NCI-H526 (cell line): ENCODE data around the gene TRABD.
A peak's percentile ranks its signal among the peaks of the same experiment; 100 is the strongest.

ENCODE experiments used
- DNase-seq, 2 experiments: peaks; one replicate each; lab custom pipeline; 2025; lab: John Stamatoyannopoulos, UW

TRABD gene

DNA sequence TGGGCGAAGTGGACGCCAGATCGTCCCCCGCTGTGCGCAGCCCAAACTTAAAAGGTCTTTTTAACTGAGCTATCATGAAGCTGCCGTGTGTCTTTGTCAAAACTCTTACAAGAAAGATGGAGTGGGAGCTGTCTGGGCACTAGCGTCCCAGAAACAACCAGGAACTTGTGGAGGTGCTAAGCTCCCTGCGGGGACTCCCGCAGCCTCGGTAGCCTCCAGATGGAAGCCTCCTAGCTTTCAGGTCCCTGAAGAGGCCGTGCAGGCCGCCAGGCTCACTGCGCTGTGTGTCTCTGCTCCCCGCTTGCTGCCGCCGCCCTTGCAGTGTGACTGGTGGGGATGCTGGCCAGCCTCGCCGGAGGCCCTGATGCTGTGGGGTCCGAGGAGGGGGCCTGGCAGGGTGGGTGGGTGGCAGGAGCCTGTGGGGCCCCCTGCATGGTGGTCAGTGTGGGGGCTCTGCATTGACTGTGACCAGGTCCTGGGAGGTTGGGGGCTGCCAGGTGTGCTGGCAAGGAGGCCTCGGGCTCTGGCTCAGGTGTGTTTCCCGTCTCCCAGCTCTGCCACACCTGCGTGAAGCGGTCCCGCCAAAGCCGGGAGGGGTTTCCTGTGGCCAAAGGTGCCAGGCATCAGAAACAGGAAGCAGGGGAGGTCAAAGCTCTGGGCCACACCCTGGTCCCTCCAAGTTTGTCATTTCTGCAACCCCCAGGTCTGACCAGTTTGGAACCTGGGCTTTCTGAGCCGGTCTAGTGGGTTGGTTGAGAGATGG lies 1.2 kb downstream of the TRABD start:
- peak in 1 of 2 experiments; percentile 35 for DNase-seq

DNA sequence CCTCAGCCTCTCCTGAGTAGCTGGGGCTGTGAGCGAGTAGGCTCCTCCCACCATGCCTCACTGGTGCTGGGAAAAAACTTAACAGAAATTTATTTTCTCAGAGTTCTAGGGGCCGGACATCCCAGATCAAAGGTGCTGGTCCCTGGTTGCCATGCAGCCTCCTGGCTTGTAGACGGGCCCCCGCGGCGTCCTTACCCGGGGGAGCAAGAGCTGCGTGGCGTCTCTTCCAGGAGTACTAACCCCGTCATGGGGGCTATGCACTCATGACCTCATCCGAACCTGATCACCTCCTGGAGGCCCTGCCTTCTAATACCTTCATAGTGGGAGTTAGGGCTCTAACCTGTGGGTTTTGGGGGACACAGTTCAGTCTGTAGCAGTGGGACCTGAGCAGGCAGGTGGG lies 2.6 kb downstream of the TRABD start:
- DNase-seq: no peak

DNA sequence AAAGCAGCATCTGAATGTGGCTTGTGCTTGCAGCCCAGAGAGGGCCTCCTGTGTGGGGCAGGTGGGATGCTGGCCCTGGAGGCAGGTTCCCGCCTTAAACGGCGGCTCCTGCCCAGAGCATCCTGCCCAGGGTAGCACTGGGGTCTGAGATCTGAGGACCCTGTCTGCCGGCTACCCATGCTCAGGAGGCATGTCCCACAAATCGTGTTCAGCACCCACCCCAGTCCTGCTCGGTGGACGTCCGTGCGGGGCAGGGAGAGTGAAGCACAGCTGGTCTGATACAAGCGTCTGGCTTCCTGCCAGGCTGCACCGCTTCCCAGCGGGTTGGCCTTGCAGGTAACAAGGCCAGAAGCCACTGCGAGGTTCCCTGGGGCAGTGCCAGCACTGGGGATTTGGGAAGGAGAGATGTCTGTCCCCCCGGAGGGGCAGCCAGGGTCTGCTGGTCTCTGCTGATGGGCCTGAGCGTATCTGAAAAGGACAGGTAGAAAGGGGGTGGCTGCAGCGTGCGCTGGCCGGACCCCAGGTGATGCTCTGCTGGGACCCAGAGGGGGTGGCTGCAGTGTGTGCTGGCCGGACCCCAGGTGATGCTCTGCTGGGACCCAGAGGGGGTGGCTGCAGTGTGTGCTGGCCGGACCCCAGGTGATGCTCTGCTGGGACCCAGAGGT lies 3.6 kb downstream of the TRABD start:
- DNase-seq: no peak

DNA sequence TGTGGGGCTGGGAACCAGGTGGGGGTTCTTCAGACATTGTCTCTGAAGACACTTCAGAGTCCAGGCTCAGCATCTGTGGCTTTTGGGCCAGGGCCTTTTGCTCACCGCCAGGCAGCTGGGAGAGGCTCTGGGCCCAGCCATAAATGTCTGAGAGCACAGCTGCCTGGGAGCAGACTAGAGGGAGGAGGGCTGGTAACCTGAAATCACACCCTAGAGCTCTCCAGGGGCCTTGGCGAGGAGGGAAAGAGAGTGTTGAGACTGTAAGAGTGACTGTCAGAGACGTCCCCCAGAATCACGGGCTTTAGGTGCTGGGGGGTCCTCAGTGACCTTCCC lies 4.1 kb downstream of the TRABD start:
- no peak for DNase-seq

DNA sequence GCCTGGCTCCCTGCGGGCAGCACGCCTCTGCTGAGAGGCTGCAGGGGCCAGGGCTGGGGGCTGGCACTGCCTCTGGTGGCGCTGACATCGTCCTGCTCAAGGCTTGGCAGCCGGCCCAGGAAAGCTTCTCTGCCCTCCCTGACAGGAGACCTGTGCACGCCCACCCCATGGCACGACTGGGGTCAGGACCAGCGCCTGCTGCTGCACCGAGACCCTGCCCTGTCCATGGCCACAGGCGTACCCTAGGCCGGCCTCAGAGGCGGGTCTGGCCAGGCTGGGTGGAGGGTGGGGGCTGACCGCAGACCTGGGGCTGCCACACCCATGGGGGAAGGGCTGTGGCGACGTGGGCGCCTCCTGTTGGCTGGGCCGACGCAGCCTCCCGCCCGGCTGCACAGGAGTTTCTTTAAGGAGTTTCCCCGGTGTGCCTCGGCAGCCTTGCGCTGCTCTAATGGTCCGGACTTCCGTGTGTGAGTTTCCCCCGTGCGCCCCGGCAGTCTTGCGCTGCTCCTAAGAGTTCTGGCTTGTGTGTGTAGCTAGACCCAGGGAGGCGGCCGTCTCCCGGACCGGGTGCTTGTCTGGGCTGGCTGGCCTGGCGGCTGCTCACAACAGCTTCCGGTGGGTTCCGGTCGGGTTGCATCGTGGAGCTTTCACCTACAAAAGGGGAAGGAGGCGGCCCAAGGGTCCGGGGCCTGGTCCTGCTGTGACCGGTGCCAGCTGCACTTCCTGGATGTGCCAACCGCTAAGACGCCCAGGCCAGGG lies 4.6 kb downstream of the TRABD start:
- peak; percentile 33 to 75 for DNase-seq

DNA sequence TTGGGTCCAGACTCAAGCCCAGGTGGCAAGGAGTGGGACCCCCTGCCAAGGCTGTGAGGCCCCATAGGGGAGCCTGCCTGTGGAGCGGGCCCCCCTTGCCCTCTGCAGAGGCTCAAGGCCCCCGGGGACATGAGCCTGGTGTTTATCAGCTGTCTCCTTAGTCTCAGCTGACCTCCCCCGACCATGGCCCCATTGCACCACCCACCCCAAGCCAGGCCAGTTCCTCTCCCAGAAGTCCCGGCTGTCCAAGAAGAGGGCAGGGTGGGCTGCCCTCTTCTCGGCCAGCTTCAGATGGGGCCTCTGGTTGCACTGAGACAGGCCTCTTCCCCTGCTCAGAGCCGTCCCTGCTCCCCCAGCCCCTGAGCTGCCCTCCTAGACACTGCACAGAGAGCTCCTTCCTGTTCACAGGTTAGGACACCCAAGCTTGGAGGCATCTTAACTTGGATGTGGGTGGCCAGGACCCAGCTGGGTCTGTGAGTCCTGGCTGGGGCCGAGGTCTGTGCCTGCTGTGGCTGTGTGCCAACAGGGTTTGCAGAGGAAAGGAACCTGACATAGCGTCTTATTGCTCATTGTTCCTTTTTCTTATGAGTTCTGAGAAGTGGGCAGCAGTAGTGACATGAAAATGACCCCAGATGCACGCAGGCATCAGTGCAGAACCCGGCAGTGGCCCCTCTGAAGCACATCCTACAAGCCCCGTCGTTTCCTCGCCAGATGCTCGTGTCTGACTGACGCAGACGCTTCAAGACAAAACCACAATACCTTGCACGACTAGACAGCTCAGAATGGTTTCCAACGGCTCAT lies 5.4 kb downstream of the TRABD start:
- DNase-seq: no peak

DNA sequence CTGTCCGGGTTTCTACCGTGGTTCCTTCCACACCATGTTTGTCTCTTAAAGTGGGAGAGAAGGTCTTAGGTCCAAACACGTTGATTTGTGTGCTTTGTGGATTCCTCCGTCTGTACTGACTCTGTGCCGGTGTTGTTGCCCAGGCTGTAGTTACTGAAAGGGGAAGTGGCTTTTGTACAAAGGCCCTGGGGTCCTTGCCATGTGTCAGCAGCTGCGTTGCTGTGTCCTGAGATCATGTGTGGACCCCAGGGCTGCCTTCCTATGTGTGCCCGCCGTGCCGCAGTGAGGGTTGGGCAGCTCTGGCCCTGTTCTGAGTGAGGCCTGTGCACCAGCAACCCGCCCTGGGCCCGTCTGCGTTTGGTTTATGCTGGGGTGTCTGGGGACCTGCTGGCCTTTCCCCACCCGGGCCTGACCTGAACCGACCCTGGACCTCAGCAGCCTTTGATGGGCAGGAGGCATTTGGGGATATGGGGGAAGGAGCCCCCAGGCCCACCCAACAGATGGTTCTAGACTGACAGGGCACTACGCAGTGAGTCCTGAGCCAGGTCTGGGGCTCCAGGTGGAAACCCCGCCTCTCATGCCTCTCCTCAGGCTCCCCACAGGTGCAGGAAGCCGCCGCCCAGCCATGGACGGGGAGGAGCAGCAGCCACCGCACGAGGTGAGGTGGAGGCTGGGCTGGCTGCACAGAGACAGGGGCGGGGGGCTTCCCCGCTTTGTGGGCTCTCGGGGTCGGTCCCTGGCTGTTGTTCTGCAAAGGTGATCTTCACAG lies 6.9 kb downstream of the TRABD start:
- no peak for DNase-seq

DNA sequence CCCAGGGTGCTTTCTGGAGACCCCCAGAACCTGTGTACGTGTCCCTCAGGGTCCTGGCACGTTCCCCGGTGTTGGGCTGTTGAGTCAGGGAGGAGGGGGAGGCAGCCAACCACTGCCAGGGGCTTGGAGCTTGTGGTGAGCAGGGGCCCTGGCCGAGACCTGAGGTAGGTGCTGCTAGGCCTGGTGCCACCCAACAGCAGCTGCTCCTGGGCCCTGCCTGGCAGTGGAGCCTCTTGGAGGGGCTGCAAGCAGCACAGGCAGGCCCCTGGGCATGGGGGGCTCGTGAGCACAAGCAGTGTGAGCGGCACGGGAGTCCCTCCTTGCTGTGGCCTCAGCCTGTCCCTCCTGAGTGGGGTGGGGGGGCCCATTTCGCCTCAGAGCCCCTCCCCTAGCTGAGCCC lies 7.9 kb downstream of the TRABD start:
- DNase-seq: no peak

DNA sequence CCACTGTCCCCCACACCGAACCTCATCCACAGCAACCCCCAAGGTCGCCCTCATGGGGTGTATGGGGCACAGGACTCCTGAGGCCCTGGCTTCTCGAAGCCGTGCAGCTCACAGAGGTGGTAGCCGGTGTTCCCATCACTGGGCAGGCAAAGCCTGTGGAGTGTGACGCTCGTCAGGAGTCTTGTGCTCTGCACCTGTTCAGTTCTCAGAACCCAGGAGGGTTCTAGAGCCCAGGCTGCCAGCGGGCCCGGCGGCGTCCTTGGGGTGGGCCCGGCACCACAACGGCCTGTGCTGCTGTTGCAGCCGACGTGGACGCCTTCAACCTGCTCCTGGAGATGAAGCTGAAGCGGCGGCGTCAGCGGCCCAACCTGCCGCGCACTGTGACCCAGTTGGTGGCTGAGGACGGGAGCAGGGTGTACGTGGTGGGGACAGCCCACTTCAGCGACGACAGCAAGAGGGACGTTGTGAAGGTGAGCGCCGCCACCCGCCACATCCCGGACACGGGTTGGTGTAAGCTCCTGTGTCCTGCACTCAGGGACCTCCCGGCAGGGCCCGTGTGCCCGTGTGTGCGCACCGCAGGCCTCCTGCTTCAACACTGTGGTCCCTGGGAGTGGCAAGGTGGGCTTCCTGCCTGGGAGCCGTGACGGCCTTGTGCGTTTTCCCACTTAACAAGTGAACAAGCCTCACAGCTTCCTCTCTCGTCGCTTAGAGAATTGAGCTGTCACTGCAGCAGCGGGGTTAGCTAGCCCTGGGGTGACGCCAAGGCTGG lies 8.5 kb downstream of the TRABD start:
- no peak for DNase-seq

DNA sequence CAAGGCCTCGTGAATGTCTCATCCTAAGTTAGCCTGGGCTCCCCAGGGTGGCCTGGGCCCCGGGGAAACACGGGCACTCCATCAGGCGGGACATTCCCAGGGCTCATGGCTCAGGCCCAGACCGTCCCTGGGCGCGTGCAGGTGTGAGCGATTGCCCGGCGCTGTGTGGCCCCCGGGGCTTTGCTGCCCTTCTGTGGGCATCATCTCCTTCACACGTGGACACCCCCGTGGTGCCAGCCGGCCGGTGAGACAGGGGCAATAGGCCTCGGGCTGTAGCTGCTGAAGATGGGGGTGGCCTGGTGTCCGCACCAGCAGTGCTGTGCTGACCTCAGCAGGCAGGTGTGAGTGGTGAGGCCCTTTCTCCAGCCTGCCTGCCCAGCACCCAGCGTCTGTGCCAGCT lies 10.5 kb downstream of the TRABD start:
- no peak for DNase-seq

DNA sequence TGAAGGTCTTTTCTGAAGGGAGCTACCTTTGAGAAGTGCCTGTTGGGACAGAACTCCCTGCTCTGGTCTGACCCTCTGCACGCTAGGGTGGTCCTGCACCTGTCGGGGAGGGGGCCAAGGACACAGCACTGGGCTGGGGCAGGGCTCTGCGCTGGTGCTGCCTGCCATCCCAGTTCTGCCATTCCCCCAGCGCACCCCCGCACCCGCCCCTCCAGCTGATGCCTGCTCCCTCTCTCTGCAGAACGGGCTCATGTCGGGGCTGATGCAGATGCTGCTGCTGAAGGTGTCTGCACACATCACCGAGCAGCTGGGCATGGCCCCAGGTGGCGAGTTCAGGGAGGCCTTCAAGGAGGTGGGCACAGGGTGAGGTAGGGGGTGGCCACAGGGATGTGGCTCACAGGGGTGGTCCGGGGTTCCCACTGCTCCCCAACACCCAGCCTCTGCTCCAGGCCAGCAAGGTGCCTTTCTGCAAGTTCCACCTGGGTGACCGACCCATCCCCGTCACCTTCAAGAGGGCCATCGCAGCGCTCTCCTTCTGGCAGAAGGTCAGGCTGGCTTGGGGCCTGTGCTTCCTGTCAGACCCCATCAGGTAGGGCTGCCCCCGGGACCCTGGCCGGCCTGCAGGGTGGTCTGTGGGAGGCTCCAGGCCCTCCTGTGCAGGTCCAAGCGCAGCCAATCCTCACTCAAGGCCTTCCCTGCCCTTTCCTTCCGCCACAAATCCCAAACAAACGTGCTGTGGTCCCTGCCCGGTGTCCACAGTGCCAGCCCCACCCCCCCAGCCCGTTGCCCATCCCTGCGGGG lies 11.5 kb downstream of the TRABD start:
- no peak for DNase-seq

DNA sequence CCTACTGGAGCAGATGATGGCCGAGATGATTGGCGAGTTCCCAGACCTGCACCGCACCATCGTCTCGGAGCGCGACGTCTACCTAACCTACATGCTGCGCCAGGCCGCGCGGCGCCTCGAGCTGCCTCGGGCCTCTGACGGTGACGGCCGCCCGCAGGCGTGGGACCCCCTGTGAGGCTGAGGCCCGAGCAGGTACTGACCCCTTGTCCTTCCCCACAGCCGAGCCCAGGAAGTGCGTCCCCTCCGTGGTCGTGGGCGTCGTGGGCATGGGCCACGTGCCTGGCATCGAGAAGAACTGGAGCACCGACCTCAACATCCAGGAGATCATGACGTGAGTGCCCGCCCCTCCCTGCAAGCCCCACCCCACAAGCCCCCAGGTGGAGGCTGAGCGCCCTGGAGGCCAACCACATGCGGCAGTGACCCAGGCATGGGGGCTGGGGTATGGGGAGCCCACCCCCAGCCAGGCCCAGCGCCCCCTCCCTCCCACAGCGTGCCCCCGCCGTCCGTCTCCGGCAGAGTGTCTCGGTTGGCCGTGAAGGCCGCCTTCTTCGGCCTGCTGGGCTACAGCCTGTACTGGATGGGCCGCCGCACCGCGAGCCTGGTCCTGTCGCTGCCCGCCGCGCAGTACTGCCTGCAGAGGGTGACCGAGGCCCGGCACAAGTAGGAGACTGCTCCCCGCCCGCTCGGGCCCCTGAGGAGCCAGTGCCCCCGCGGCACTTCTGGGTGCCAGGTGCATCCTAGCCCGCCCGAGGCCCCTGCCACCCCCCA lies 12.3 kb downstream of the TRABD start:
- no peak for DNase-seq

DNA sequence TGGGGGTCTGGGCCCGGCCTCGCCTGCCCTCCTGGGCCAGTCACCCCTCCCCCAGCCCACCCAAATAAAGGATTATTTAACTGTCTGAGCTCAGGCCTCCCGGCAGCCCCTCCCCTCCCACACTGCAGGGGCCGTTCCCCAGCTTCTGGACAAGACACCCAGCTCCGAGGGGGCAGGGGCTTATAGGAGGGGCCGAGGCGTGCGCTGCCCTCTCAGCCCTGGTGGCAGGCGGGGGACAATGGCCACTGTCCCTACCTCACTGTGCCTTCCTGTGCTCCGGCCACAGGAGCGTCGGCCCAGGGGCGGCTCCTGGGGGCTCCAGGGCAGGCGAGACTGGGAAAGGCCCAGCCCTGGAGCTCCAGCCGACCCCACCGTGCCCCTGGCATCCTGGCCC lies 12.9 kb downstream of the TRABD start:
- DNase-seq: no peak

DNA sequence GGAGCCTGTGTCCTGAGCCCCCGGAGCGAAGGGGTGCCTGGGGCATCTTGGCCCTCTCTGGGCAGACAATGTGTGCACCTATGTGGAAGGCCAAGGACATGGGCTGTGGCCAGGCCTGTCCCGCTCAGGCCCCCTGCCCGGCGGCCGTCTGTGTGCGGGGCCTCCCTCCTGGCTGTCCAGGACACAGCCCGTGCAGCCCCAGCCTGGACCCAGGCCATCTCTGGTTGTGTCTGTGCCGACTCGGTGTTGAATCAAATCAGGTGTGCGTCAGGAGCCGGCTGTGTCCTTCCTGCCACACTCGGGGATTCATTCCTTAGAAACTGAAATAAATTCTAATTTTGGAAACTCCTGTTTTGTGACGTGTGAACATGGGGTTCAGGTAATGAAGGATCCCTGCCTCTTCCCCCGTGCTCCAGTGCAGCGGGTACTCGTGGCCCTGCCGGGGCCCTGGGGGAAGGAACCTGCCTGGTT lies 13.6 kb downstream of the TRABD start:
- no peak for DNase-seq

DNA sequence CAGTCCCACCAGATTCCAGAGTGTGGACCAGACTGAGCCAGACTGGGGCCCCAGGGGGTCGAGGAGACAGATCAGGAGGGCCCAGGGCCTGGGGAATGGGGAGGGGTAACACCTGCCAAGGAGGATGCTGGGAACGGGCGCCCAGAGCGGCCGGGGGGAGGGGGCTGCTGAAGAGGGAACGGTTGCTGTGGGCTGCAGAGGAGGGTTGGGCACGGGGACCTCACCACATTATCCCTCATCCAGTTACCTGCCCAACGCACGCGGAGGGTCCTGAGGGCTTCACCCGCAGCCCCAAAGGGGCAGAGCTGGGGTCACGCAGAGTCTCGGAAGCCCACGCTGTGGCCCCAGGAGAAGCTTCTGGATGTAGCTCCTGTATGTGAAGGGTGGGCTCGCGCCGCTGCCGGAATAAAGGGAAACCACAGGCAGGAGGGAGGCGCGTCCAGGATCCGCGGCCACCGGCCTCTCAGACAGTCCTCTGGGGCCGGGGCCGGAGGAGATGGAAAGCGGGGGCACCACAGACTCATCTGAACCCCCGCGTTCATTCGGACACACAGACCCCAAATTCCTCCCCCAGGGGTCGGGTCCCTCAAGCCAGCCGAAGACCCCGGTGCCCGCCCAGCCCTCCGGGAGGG lies 14.2 kb downstream of the TRABD start:
- DNase-seq: peak in 1 of 2 experiments; percentile 36

DNA sequence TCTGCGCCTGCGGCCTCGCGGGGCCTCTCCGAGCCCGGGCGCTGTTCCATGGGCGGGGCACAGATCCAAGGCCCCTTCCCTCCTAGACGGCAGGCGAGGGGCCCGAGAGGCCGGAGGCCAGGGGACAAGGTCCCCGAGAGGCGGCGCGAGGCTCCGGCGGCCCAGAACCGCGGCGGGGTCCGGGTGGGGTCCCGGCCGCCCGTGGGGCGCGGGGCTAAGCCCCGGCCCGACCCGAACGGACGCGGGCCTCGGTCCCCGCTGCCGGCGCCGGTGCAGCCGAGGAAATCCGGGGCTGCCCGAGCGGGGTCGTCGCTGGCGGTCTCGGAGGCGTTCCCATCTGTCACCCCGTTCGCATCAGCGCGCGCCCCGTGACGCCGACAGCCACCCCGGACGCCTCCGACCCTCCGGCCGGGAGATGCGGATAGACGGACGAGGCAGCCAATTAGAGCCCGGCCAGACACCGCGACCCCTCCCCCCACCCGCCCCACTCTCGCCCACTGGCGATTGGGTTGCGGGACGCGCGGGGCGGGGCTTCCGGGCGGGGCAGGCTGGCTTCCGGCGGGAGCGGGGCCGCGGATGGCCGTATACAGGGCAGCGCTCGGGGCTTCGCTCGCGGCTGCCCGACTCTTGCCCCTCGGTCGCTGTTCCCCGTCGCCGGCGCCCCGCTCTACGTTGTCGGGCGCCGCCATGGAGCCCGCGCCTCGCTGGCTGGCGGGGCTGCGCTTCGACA lies 14.9 kb downstream of the TRABD start, which contains the start of gene SELENOO:
Gene SELENOO (plus strand): TSS at position 551 of the 730 bp plus-strand sequence. CDS start 26 bp downstream, at position 577.
- DNase-seq: peak; percentile 52 to 89
